ENCODE data around the gene SENP3.
A peak's percentile ranks its signal among the peaks of the same experiment; 100 is the strongest.

Gene SENP3

DNA sequence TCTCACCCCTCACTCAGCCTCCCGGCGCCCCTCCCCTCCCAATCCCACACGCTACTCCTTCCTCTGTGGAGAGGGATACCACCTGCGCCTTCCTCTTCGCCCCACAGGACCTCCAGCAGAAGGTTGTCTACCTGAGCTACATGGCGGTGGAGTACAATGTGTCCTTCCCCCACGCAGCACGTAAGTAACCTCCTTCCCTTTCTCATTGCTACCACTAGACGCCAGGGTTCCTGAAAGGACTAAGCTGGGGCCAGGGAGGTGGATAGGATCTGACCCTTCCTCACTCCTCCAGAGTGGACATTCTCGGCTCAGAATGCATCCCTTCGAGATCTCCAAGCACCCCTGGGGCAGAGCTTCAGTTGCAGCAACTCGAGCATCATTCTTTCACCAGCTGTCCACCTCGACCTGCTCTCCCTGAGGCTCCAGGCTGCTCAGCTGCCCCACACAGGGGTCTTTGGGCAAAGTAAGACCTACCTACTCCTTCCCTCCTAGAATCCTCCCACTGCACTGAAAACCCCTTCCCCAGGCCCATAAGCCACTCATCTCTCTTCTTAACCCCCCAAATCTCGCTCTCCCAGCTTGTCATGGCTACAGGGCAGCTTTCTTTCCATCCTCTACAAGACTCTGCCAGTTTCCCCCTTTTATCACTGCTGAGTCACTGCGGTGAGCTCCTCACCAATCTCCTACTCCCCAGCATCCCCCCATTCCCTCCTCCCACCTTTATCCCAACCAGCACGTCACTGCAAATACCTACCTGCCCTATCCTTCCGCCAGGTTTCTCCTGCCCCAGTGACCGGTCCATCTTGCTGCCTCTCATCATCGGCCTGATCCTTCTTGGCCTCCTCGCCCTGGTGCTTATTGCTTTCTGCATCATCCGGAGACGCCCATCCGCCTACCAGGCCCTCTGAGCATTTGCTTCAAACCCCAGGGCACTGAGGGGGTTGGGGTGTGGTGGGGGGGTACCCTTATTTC is 19.2 kb downstream of the SENP3 start:
- H3K27ac Mint-ChIP-seq = peak overlapping the region; percentile 72
- peaks cover 86% of the 10 kb centered on the region for H3K4me1 Mint-ChIP-seq
- TF ChIP-seq CTCF (IDR thresholded peaks at IDR 0.05) = no peak
- H3K4me3 Mint-ChIP-seq = no peak overlapping the region
- H3K36me3 Mint-ChIP-seq (ENCODE audit: low read depth) = peaks cover 56% of the 10 kb centered on the region
- no peak for DNase-seq
- H3K9me3 Mint-ChIP-seq = no peaks in the 10 kb centered on the region
- H3K27me3 Mint-ChIP-seq (ENCODE audit: low read depth, poor library complexity) = no peaks in the 10 kb centered on the region

GRCh38 chr17:7582396-7583252 is 20.9 kb downstream of the SENP3 start:
- peaks cover 82% of the 10 kb centered on the region for H3K4me1 Mint-ChIP-seq
- peak overlapping the region; percentile 72 for H3K27ac Mint-ChIP-seq
- H3K9me3 Mint-ChIP-seq = no peaks in the 10 kb centered on the region
- H3K36me3 Mint-ChIP-seq (ENCODE audit: low read depth) = peaks cover 39% of the 10 kb centered on the region
- no peak for TF ChIP-seq CTCF (IDR thresholded peaks at IDR 0.05)
- H3K4me3 Mint-ChIP-seq = peak overlapping the region; percentile 60
- DNase-seq = no peak
- no peaks in the 10 kb centered on the region for H3K27me3 Mint-ChIP-seq (ENCODE audit: low read depth, poor library complexity)

DNA sequence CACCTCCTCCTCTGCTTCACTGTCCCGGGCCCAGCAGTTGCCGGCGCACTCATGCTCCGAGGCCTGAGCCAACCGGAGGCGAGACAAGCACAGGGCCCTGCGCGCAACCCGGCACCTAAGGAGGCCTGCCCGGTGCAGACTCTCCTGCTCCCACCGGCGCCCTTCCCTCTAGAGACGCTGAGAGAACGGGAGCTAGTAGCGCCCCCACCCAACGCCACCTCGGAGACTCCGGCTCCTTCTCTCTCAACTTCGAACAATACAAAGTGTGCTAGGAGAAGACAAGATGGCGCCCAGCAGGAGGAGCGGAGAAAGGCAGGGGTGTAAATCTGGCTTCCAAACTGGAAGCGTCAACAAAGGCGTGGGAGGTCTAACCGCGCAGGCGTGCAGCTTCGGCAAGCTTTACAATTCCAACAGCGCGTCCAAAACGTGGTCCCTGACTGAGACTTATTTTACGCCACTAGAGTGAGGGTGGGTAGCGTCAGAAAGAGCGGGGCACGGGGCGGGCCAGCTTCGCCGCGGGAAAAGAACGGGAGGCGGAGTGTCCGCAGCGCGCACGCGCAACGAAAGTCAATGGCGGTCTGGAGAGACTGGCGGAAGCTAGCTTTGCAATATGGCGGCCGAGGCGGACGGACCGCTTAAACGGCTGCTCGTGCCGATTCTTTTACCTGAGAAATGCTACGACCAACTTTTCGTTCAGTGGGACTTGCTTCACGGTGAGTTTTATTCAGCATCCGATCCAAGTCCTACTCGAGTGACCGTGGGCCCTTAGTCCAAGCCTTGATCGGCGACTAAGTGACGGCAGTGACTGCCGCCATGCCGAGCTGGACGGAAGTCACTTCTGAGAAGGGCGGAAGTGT is 21.8 kb downstream of the SENP3 start, which contains the start of gene MPDU1:
MPDU1 (plus strand) TSS at position 600 of the 857 bp plus-strand sequence; CDS start at position 611, 11 bp downstream.
- Mint-ChIP-seq H3K9me3 (no peaks in the 10 kb centered on the region), H3K36me3 (ENCODE audit: low read depth) (peaks cover 30% of the 10 kb centered on the region), H3K4me3 (peak within 1 kb of the TSS; percentile 99), H3K4me1 (peaks cover 83% of the 10 kb centered on the region), H3K27me3 (ENCODE audit: low read depth, poor library complexity) (no peaks in the 10 kb centered on the region), H3K27ac (peak within 1 kb of the TSS; percentile 100)
- DNase-seq = peak; percentile 94
- TF ChIP-seq CTCF (IDR thresholded peaks at IDR 0.05) = no peak

- no peaks in the 10 kb centered on the region for H3K27me3 Mint-ChIP-seq (ENCODE audit: low read depth, poor library complexity)
- H3K9me3 Mint-ChIP-seq = no peaks in the 10 kb centered on the region
- H3K4me1 Mint-ChIP-seq = peaks cover 67% of the 10 kb centered on the region
- H3K36me3 Mint-ChIP-seq (ENCODE audit: low read depth) = peaks cover 23% of the 10 kb centered on the region
- DNase-seq = no peak
- TF ChIP-seq CTCF (IDR thresholded peaks at IDR 0.05) = no peak
- H3K4me3 Mint-ChIP-seq = no peak overlapping the region
- H3K27ac Mint-ChIP-seq = no peak overlapping the region
Measured at GRCh38 chr17:7586673-7587419, 25.1 kb downstream of the SENP3 start.
